Caki2 (cell line): Measurements from ENCODE around the gene HDAC11. TPM values are rescaled to one million over a fixed set of nuclear protein-coding genes. Genes with fewer than 3 reads are reported as not detected.
A peak's percentile ranks its signal among the peaks of the same experiment; 100 is the strongest.
"Not testable (repeated sequence)": the region's sequence is repeated elsewhere in the genome, so short reads cannot be mapped to it uniquely, and the experiment has no call there.

ENCODE experiments used
- DNase-seq: peaks from one replicate; pipeline ENCODE4 v3.0.0-alpha.2; 2015; ENCODE audit warnings: low read depth
- in situ Hi-C: cut with HindIII; loops from 2 replicates; pipeline ENCODE4 v1.10.0; 2016; ENCODE audit warnings: low sequenced_read_pairs, low pct_unique_long_range_greater_than_20kb, mixed read lengths
- total RNA-seq: library from RNA; depleted of rRNA; stranded (reverse); fragments of >200 nt; shearing (Covaris generic); gene quantifications from 2 replicates; pipeline ENCODE4 v1.2.3, GENCODE V29; 2014; ENCODE audit warnings: low replicate concordance; rRNA removed

HDAC11 gene, protein sequence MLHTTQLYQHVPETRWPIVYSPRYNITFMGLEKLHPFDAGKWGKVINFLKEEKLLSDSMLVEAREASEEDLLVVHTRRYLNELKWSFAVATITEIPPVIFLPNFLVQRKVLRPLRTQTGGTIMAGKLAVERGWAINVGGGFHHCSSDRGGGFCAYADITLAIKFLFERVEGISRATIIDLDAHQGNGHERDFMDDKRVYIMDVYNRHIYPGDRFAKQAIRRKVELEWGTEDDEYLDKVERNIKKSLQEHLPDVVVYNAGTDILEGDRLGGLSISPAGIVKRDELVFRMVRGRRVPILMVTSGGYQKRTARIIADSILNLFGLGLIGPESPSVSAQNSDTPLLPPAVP
- 13.3 and 19.3 TPM in 2 replicates for total RNA-seq

DNA sequence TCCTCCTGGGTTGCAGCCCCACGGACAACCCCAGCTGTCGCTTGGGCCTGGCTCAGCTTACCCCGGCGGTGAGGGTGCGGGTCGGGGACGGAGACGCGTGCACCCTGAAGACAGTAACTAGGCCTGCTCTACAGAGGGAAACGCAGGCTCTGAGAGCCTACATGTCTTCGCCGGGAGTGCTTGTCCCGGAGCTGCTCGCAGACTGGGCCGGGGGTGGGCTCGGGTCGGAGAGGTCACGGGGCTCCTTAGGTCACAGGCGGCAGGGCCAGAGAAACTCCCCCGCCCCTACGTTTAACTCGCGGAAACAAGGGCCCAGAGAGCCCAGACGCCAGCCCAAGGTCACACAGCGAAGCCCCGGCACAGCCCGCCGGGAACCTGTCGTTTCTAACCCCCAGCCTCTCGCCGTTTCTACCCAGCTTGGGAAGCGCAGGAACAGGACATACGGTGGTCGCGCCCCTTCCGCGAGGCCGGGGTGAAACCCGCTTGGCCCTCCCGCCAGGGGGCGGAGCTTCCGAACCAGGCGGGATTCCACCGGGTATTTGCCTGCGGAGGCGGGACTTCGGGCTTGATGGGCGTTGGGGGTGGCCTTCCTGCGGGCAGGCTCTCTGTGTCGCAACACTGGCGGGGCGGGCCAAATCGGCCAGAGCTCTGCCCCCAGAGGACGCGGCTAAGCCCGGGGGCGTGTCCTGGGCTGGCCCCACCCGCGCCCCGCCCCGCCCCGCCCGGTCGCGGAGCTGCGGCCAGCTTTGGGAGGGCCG lies at the start of gene HDAC11:
TSS of gene HDAC11 (plus strand) at position 725 of the 758 bp plus-strand sequence. CDS start 42 bp downstream, outside the sequence.
- in situ Hi-C loops: no loop called here
- DNase-seq: peak; percentile 89

DNA sequence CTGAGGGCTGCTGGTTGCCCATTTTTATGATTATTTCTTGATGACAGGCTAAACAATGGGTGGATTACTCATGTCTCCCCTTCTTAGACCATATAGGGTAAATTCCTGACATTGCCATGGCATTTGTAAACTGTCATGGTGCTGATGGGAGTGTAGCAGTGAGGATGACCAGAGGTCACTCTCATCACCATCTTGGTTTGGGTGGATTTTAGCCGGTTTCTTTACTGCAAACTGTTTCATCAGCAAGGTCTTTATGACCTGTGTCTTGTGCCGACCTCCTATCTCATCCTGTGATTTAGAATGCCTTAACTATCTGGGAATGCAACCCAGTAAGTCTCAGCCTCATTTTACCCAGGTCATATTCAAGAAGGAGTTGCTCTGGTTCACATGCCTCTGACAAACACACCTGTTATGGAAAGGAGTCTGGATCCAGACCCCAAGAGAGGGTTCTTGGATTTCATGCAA lies 49.7 kb upstream of the HDAC11 start:
- in situ Hi-C loops, DNase-seq: not testable (repeated sequence)

DNA sequence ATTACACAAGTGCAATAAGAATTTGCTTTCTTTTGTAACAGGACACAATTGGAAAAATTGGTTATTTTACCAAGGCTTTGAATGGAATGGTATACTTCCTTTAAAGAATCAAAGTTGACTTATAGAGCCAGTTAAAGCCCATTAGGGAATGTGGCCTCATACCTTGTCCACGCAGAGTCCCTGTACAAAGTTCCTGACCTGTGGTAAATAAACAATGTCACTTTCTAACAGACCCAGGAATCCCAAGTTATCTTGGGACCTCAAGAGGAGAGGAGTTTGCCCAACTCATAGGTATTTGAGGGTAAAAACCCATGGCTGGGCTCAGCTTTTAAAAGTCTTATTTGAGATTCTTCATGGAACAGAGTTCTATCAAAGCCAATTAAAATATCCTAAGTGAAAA lies 48.0 kb upstream of the HDAC11 start:
- no peak for DNase-seq
- in situ Hi-C loops: no loop called here

DNA sequence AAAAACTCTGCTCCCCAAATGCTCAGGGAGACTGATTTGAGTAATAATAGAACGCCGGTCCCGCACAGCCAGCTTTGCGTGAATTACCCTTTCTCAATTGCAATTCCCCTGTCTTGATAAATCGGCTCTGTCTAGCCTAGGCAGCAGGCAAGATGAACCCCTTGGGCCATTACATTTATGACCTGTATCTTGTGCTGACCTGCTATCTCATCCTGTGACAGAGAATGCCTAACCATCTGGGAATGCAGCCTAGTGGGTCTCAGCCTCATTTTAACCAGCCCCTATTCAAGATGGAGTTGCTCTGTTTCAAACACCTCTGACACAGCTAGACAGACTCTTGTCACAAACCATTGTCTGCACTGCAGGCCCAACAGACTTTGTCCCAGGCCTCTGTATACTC lies 46.2 kb upstream of the HDAC11 start:
- in situ Hi-C loops: no loop called here
- DNase-seq: no peak

DNA sequence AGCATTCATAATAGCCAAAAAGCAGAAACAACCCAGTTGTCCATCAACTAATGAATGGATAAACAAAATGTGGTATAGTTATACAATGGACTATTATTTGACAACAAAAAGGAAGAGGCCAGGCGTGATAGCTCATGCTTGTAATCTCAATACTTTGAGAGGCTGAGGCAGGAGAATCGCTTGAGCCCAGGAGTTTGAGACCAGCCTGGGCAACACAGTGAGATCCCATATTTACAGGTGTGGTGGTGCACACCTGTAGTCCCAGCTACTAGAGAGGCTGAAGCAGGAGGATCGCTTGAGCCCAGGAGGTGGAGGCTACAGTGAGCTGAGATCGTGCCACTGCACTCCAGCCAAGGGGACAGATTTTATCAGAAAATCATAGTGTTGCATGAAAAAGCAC lies 43.9 kb upstream of the HDAC11 start:
- DNase-seq, in situ Hi-C loops: not testable (repeated sequence)

DNA sequence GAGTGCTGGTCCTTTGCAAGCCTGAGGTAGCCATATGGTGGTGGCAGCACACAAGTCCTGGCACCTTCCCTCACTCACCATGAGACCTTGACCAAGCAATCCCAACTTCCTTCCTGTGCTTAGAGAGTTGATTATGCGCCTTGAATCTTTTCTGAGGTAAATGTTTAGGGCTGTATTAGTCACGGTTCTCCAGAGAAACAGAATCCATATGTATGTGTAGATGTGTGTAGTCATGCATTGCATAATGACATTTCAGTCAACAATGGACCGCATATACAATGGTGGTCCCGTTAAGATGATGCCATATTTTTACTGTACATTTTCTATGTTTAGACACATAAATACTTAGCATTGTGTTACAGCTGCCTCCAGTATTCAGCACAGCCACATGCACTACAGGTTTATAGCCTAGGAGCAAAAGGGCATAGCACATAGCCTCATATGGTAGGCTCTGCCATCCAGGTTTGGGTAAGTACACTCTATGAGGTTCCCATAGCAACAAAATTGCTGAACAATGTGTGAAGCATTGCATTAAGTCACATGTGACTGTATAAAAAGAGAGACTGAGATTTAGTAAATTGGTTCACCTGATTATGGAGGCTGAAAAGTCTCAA lies 39.8 kb upstream of the HDAC11 start:
- in situ Hi-C loops: no loop called here
- DNase-seq: no peak

DNA sequence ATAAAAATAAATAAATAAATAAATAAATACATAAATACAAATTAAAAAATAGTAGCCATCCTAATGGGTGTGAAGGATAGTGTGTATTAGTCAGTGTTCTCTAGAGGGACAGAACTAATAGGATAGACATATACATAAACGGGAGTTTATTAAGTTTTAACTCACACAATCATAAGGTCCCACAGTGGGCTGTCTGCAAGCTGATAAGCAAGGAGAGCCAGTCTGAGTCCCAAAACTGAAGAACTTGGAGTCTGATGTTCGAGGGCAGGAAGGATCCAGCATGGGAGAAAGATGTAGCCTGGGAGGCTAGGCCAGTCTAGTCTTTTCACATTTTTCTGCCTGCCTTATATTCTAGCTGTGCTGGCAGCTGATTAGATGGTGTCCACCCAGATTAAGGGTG lies 37.2 kb upstream of the HDAC11 start:
- in situ Hi-C loops, DNase-seq: not testable (repeated sequence)

DNA sequence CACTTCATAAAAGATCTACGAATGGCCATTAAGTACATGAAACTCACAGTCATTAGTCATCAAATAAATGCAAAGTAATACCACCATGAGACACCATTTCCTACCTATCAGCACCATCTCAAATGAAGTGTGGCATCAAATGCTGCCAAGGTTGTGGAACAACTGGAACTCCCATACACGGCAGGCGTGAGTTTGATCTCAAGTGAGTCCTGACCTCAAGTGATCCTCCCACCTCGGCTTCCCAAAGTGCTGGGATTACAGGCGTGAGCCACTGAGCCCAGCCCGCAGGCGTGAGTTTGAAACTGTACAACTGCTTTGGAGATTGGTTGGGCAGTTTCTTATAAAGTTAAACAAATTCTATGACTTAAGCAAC lies 28.8 kb upstream of the HDAC11 start:
- no peak for DNase-seq
- in situ Hi-C loops: no loop called here

DNA sequence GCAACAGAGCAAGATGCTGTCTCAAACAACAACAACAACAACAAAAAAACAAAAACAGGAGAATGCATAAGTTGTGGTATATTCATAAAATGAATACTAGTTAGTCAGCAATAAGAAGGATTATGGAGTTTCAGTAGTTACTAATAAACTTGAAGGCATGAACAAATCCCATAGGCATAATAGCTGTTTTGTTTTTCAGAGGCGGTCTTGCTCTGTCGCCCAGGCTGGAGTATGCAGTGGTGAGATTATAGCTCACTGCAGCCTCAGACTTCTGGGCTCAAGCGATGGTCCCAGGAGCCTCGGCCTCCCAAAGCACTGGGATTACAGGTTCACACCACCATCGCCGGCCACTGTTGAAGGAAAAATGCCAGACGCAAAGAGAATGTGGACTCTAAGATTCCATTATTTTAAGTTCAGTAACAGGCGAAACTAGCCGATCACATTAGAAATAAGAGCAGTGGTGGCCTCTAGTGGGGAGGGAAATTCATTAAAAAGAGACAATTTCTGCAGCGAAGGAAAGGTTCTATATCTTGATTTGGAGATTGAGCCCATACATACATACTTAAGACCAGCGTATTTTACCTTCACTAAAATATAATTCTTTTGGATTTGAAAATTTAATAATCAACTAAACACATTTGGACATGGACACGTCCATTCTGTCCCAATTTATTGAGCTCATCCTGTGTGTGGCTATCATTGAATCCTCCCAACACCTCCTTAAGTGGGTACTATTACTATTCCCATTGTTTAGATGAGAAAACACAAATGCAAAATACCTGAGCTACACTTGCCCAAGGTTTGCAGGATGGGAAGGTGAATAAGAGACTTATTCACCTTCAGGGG lies 27.4 kb upstream of the HDAC11 start:
- in situ Hi-C loops: no loop called here
- DNase-seq: peak; percentile 57

DNA sequence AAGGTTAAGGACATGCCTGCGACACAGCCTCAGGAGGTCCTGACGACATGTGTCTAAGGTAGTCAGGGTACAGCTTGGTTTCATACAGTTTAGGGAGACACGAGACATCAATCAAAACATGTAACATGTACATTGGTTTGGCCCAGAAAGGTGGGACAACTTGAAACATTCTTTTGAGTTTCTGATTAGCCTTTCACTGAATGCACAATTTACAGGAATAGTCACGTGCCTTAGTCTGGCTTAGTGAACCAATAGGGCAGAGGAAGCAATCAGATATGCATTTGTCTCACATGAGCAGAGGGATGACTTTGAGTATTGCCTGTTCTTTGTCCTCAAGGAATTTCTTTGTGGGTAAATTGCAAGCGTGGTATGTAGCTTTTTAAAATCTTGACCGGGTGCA lies 24.5 kb upstream of the HDAC11 start:
- no peak for DNase-seq
- in situ Hi-C loops: no loop called here

DNA sequence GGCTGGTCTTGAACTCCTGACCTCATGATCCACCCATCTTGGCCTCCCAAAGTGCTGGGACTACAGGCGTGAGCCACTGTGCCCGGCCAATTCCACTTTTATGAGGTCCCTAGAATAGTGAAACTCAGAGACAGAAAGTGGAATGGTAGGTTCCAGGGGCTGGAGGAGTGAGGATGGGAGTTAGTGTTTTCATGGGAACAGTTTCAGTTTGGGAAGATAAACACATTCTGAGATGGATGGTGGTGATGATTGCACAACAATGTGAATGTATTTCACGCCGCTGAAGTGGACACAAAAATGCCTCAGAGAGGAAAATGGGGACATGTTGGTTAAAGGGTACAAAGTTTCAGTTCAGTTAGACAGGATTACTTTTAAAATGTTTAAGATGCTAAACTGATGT lies 22.5 kb upstream of the HDAC11 start:
- in situ Hi-C loops: no loop called here
- DNase-seq: no peak

DNA sequence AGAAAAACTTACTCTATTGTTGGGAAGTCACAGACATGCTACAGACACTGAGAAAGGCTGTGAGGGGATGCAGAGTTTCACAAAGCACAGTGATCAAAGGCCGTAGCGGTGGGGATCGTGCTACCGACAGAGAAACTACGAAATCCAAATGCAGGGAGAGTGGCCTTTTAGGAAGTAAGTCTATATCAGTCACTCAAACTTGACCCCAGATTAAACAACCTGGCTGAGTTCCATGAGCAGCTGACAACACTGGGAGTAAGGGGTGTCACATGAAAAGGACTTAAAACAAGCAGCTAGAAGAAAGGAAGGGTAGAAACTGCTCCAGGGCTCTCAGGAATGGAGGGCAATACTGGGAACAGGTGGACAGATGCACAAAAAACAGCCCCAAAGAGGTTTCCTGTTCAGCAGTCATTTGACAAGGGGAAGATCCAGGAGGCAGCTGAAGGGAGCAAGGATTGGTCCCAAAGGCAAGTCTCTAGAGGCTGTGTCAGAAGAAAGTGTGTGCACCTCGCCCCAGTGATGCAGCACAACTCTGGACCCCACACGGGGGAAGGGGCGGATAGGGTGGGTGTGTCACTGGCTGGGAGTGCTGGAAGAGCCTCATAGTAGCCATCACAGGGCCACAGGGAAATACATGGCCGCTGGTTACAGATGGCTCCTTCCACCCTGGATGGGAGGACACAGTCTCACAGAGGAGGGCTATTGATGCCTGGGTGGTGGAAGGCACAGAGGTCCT lies 20.3 kb upstream of the HDAC11 start:
- in situ Hi-C loops: no loop called here
- no peak for DNase-seq

DNA sequence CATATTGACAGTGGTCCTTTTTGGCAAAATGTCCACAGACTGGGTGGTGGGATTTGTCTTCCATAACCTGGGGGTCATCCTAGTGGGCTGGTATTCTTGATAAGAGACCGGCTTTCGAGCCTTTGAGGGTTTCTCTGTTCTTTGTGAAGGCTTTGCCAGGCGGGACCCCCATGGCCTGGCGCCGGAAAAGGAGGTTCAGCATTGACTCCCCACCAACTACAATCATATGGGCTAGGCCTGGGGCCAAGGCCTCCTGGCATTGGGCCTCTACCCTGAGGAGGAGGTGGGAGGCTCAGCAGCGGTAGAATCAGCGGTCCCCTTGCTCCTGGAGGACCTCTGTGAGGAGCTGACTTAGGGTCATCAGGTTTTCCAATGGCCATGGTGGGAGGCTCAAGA lies 19.8 kb upstream of the HDAC11 start:
- in situ Hi-C loops: no loop called here
- no peak for DNase-seq

DNA sequence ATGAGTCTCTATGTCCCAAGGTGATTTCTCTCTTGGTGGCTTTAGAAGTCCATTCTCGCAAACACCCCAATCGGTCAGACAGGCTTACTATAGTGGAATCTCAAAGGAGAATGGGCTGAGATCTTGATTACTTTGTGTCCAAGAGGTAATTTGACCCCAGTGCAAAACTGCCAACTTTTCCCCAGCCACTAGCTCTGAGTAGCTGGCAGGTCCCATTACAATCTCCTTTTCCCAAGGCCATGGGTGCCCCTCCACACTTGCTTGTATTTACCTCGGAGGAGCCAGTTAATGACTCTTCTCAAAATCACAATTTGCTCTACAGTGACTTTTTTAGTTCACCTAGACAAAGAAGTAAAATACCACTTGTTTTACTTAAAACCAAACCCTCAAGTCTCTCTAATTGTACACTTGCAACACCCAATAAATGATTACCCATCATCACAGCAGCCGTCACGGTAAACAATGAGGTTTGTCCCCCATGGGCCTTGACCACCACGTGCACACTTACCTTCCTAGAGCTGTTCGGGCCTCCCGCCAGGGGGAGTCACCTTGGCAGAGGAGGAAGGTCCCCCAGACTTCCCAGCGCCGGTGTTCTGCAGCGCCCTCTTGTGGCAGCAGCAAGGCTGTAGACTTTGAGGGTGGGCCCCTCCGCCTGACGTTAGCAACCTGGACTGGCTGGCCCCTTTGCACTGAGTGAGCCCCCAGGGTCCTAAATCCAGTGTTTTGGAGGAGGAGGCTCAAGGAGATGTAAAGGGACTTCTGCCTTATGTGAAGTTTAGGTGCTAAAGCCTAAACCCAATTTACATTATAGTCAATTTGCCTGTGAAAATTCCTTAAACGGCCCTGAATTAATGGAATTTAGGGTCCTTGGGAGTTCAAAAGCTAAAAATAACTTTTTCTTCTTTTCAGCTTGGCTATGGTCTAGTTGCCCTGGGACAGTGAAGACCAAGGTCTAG lies 18.7 kb upstream of the HDAC11 start:
- DNase-seq: no peak
- in situ Hi-C loops: no loop called here

DNA sequence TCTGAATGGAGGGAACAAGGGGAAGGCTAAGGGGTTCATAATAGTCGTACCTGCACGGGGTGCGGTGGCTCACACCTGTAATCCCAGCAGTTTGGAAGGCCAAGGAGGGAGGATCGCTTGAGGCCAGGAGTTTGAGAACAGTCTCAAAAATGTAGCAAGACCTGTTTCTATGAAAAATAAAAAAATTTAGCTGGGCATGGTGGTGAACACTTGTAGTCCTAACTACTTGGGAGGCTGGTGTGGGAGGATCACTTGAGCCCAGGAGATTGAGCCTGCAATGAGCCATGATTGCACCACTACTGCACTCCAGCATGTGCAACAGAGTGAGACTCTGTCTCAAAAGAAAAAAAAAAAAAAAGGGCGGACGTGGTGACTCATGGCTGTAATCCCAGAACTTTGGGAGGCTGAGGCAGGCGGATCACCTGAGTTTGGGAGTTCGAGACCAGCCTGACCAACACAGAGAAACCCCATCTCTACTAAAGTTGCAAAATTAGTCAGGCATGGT lies 17.9 kb upstream of the HDAC11 start:
- in situ Hi-C loops: no loop called here
- no peak for DNase-seq

DNA sequence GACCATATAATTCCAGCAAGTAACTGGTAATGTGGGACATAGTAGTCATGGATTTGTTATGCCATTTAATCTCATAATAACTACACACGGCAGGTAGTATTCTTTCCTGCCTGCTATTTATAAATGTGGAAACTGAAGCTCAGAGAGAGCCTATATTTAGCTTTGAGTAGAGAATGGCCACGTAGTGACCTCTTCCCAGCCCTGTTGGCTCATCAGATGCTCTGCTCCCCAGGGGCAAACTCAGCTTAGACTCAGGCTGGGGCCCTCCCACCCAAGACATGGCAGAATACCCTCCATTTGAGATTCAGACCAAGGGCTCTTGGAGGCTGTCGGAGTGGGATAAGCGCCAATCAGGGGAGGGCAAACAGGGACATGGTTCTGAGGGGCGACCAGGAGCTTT lies 17.3 kb upstream of the HDAC11 start:
- DNase-seq: no peak

More for the DNA sequence above, 17.3 kb upstream of the HDAC11 start:
- in situ Hi-C loops: no loop called here
